Trophoblast cell (in vitro differentiated cells and primary cell): ENCODE results near the gene TNS3.

ENCODE experiments used
- DNase-seq, 2 donors: peaks; one replicate each; pipeline ENCODE4 v3.0.0-alpha.2; 2016
- H2AFZ ChIP-seq: 2 replicates; pipeline ENCODE4 v1.6.1; 2013; ENCODE audit warnings: low read length, moderate library complexity, mild to moderate bottlenecking; ENCODE audit not compliant: insufficient read depth, poor library complexity
- H2AK5ac ChIP-seq: 2 replicates; pipeline ENCODE4 v1.6.1; 2013; ENCODE audit warnings: mild to moderate bottlenecking, low read length
- H2BK120ac ChIP-seq: 2 replicates; pipeline ENCODE4 v1.6.1; 2013; ENCODE audit warnings: low read length, mild to moderate bottlenecking, moderate library complexity; ENCODE audit not compliant: insufficient read depth, poor library complexity
- H2BK12ac ChIP-seq: 2 replicates; pipeline ENCODE4 v1.6.1; 2013; ENCODE audit warnings: mild to moderate bottlenecking, low read length, moderate library complexity
- H2BK5ac ChIP-seq: 2 replicates; pipeline ENCODE4 v1.6.1; 2013; ENCODE audit warnings: low read length, low read depth, moderate library complexity, mild to moderate bottlenecking; ENCODE audit not compliant: poor library complexity
- H3K14ac ChIP-seq: 2 replicates; pipeline ENCODE4 v1.6.1; 2013; ENCODE audit warnings: mild to moderate bottlenecking, low read length
- H3K18ac ChIP-seq: 2 replicates; pipeline ENCODE4 v1.6.1; 2013; ENCODE audit warnings: mild to moderate bottlenecking, low read length
- H3K23ac ChIP-seq: 2 replicates; pipeline ENCODE4 v1.6.1; 2013; ENCODE audit warnings: low read length
- H3K27ac ChIP-seq: 2 replicates; pipeline ENCODE4 v1.5.1; 2013; ENCODE audit warnings: low read depth, mild to moderate bottlenecking, inconsistent platforms, low read length, moderate library complexity
- H3K27me3 ChIP-seq: 2 replicates; pipeline ENCODE4 v1.6.1; 2013; ENCODE audit warnings: inconsistent platforms, mild to moderate bottlenecking, low read length, moderate library complexity; ENCODE audit not compliant: insufficient read depth
- H3K36me3 ChIP-seq, 2 experiments: 1 replicate in 1 of 2; 2 replicates in 1 of 2; pipeline ENCODE4 v1.6.1; 2013; ENCODE audit warnings: low read length in 2 of 2, mild to moderate bottlenecking in 2 of 2, moderate library complexity in 1 of 2; ENCODE audit not compliant: insufficient read depth in 2 of 2, control insufficient read depth in 1 of 2
- H3K4ac ChIP-seq: 2 replicates; pipeline ENCODE4 v1.6.1; 2013; ENCODE audit warnings: low read depth, mild to moderate bottlenecking, low read length, moderate library complexity
- H3K4me1 ChIP-seq, 2 experiments: 1 replicate in 1 of 2; 2 replicates in 1 of 2; pipeline ENCODE4 v1.6.1; 2013; ENCODE audit warnings: low read length in 2 of 2, mild to moderate bottlenecking in 2 of 2, moderate library complexity in 1 of 2; ENCODE audit not compliant: insufficient read depth in 2 of 2, control insufficient read depth in 1 of 2
- H3K4me2 ChIP-seq: 2 replicates; pipeline ENCODE4 v1.6.1; 2013; ENCODE audit warnings: inconsistent platforms, mild to moderate bottlenecking, low read length, moderate library complexity
- H3K4me3 ChIP-seq: 2 replicates; pipeline ENCODE4 v1.5.1; 2013; ENCODE audit warnings: mild to moderate bottlenecking, low read depth, low read length, inconsistent platforms
- H3K79me1 ChIP-seq: one replicate; pipeline ENCODE4 v1.6.1; 2013; ENCODE audit warnings: low read length
- H3K79me2 ChIP-seq: 2 replicates; pipeline ENCODE4 v1.6.1; 2013; ENCODE audit warnings: low read length, mild to moderate bottlenecking; ENCODE audit not compliant: control insufficient read depth, insufficient read depth, poor library complexity
- H3K9ac ChIP-seq: 2 replicates; pipeline ENCODE4 v1.6.1; 2013; ENCODE audit warnings: mild to moderate bottlenecking, low read length
- H3K9me3 ChIP-seq: 2 replicates; pipeline ENCODE4 v1.6.1; 2013; ENCODE audit warnings: low read depth, mild to moderate bottlenecking, control low read depth, inconsistent platforms, low read length; ENCODE audit not compliant: insufficient read depth
- H4K12ac ChIP-seq: 2 replicates; pipeline ENCODE4 v1.6.1; 2013; ENCODE audit warnings: low read depth, mild to moderate bottlenecking, low read length, moderate library complexity
- H4K8ac ChIP-seq: 2 replicates; pipeline ENCODE4 v1.6.1; 2013; ENCODE audit warnings: low read depth, mild to moderate bottlenecking, low read length, moderate library complexity
- H4K91ac ChIP-seq: one replicate; pipeline ENCODE4 v1.6.1; 2013; ENCODE audit warnings: low read depth, mild to moderate bottlenecking, low read length, moderate library complexity
- WGBS: extraction: QIAGEN DNeasy Blood & Tissue Kit; methylation state at CpG from one replicate; pipeline ENCODE4 v1.1.7; 2013; ENCODE audit warnings: missing lambda C conversion rate; ENCODE audit not compliant: insufficient read length, insufficient coverage; ENCODE audit errors: extremely low coverage; 5-methylcytosine and 5-hydroxymethylcytosine counted together

TNS3 gene

DNA sequence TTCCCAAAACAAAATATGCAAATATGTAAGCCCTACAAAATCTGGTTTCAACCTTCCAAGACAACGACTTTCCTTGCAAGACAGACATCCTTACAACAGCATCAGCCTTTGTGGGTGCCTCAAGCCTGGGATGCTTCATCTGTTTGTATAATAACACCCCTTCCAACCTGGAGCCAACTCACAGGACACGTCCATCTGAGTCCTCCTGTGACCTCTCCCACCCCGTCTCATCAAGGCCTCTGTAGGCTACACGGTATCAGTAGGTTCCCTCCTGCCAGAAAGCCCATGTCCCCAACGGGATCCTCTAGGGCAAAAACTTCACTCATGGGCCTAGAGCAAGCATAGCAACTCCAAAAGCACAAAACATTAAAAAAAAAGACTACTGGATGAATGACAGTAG lies 173.2 kb downstream of the TNS3 start:
- peaks cover 11% of the 10 kb centered on the region for H3K79me1 ChIP-seq
- peak overlapping the region; percentile 57 for H2AK5ac ChIP-seq
- H3K14ac ChIP-seq, result no peak overlapping the region
- H3K18ac ChIP-seq, result peak overlapping the region; percentile 28
- H2BK12ac ChIP-seq, result peak overlapping the region; percentile 56
- H4K91ac ChIP-seq, result peak overlapping the region; percentile 75
- no peak overlapping the region for H3K9ac ChIP-seq
- no peak overlapping the region for H4K12ac ChIP-seq
- H4K8ac ChIP-seq, result peak overlapping the region; percentile 11
- peaks cover 2% of the 10 kb centered on the region for H3K79me2 ChIP-seq
- H3K4me3 ChIP-seq, result no peak overlapping the region
- H3K4ac ChIP-seq, result no peak overlapping the region
- no peak overlapping the region for H3K4me2 ChIP-seq
- H3K23ac ChIP-seq, result no peak overlapping the region
- H3K9me3 ChIP-seq, result no peaks in the 10 kb centered on the region
- peaks cover 4 to 5% of the 10 kb centered on the region in 2 experiments for H3K4me1 ChIP-seq
- H2BK120ac ChIP-seq, result peak overlapping the region; percentile 21
- no peak overlapping the region for H2AFZ ChIP-seq
- WGBS, result no CpG with 5 or more reads among the region's 5 CpGs
- H3K27ac ChIP-seq, result peak overlapping the region; percentile 65
- H3K36me3 ChIP-seq, result peaks cover 64 to 76% of the 10 kb centered on the region in 2 experiments
- H3K27me3 ChIP-seq, result no peaks in the 10 kb centered on the region
- H2BK5ac ChIP-seq, result peak overlapping the region; percentile 57
- DNase-seq, result no peak

DNA sequence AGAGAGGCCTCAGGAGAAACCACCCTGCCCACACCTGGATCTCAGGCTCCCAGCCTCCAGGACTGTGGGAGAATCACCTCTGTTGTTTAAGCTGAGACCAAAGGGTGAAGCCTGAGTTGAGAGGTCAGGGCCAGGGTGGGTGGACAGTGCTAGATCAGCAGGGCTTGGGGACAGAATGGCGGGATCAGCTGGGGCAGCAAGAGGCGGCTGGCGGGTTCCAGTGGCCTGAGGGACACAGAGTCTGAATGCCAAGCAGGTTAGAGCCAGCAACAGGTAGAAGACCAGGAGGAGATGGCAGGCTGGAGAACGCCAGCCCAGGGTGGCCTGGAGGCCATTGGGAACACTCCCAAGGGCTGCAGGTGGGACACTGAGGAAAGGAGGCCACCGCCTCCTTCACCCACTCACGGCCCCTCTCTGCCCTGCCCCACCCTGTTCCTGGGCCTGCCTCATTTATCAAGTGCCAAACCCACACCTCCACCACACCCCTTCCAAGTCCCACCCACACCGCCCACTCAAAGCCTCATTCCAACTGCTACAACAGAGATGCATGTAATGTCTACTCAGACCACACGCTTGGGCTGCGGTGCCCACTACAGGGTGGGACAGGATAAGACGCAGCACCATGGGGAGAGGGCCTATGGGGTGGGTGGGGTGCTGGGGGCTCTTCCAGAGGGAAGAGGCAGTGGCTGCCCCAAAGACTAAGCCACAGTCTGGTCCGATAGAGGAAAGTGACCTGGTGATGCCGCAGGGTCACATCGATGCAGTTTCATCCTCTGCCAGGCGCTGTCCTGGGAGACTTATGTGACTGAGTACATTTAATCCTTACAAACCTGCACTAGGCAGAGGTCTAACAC lies 173.9 kb downstream of the TNS3 start:
- peak overlapping the region; percentile 10 for H2BK120ac ChIP-seq
- peak overlapping the region; percentile 49 for H3K18ac ChIP-seq
- peak overlapping the region; percentile 12 for H3K4ac ChIP-seq
- no peak overlapping the region for H3K4me2 ChIP-seq
- no peak overlapping the region for H3K14ac ChIP-seq
- H4K8ac ChIP-seq, result no peak overlapping the region
- WGBS, result no CpG with 5 or more reads among the region's 14 CpGs
- H4K91ac ChIP-seq, result peak overlapping the region; percentile 75
- H2BK5ac ChIP-seq, result no peak overlapping the region
- H3K9me3 ChIP-seq, result no peaks in the 10 kb centered on the region
- H3K36me3 ChIP-seq, result peaks cover 60 to 75% of the 10 kb centered on the region in 2 experiments
- no peaks in the 10 kb centered on the region for H3K27me3 ChIP-seq
- no peak overlapping the region for H2AK5ac ChIP-seq
- H3K23ac ChIP-seq, result no peak overlapping the region
- peaks cover 2% of the 10 kb centered on the region for H3K79me2 ChIP-seq
- H4K12ac ChIP-seq, result no peak overlapping the region
- peaks cover 12% of the 10 kb centered on the region for H3K79me1 ChIP-seq
- no peak for DNase-seq
- H3K9ac ChIP-seq, result no peak overlapping the region
- peak overlapping the region; percentile 56 for H2BK12ac ChIP-seq
- H3K4me1 ChIP-seq, result peaks cover 4 to 5% of the 10 kb centered on the region in 2 experiments
- no peak overlapping the region for H3K27ac ChIP-seq
- H3K4me3 ChIP-seq, result no peak overlapping the region
- no peak overlapping the region for H2AFZ ChIP-seq

DNA sequence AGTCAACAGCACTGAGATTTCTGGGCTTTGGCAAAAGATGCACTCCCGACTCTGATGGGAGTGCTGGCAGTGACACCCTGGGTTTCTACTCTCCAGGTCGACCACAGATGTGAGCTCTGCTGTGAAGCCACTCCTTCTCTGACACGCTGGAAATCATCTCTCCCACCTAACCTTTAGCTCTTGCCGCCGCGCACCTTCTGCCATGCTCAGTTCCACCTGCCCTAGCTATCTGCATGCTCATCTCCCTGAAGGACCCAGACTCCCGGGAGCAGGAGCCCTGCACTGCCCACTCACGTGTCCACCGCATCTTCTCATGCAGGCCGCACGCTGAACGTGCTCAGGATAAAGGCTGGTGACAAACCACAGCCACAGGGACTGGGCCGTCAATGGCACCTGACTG lies 174.8 kb downstream of the TNS3 start:
- no peak overlapping the region for H3K4me2 ChIP-seq
- H3K14ac ChIP-seq, result no peak overlapping the region
- peaks cover 4 to 5% of the 10 kb centered on the region in 2 experiments for H3K4me1 ChIP-seq
- no peaks in the 10 kb centered on the region for H3K27me3 ChIP-seq
- no peak for DNase-seq
- H4K91ac ChIP-seq, result peak overlapping the region; percentile 41
- peaks cover 17% of the 10 kb centered on the region for H3K79me1 ChIP-seq
- H2BK5ac ChIP-seq, result peak overlapping the region; percentile 28
- no CpG with 5 or more reads among the region's 13 CpGs for WGBS
- peak overlapping the region; percentile 13 for H3K4ac ChIP-seq
- no peak overlapping the region for H3K4me3 ChIP-seq
- H2AK5ac ChIP-seq, result no peak overlapping the region
- H4K8ac ChIP-seq, result peak overlapping the region; percentile 49
- no peak overlapping the region for H3K23ac ChIP-seq
- H3K18ac ChIP-seq, result peak overlapping the region; percentile 56
- H4K12ac ChIP-seq, result no peak overlapping the region
- H3K9me3 ChIP-seq, result no peaks in the 10 kb centered on the region
- no peak overlapping the region for H2BK12ac ChIP-seq
- H3K27ac ChIP-seq, result no peak overlapping the region
- H2BK120ac ChIP-seq, result peak overlapping the region; percentile 57
- H3K79me2 ChIP-seq, result peaks cover 2% of the 10 kb centered on the region
- H3K36me3 ChIP-seq, result peaks cover 67 to 81% of the 10 kb centered on the region in 2 experiments
- no peak overlapping the region for H2AFZ ChIP-seq
- no peak overlapping the region for H3K9ac ChIP-seq

DNA sequence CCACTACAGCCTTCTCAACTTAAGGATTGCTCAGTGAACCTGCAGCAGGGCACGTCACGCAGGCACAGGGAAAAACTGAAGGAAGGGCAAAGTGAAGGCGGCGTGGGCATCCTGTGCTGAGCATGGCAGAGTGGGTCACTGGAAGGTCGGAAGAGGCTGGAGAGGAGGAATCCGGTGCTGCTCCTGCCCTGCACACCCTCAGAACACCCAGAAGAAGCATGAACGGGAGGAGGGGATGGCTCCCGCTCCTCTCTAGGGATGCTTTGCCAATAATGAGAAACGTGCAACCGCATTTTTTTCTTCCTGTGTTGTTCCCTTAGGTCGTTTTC lies 175.1 kb downstream of the TNS3 start:
- Histone ChIP-seq H4K12ac (no peak overlapping the region), H3K4me2 (no peak overlapping the region), H3K36me3 (peaks cover 69 to 81% of the 10 kb centered on the region in 2 experiments), H3K23ac (no peak overlapping the region), H3K79me2 (peaks cover 2% of the 10 kb centered on the region), H4K8ac (peak overlapping the region; percentile 62), H2BK120ac (no peak overlapping the region), H3K4me1 (peaks cover 4 to 5% of the 10 kb centered on the region in 2 experiments), H2AK5ac (no peak overlapping the region), H3K27ac (no peak overlapping the region), H3K9ac (no peak overlapping the region), H3K14ac (no peak overlapping the region), H3K4ac (no peak overlapping the region), H2AFZ (no peak overlapping the region), H3K79me1 (peaks cover 17% of the 10 kb centered on the region), H4K91ac (peak overlapping the region; percentile 28), H2BK5ac (no peak overlapping the region), H3K18ac (no peak overlapping the region), H3K4me3 (no peak overlapping the region), H3K27me3 (no peaks in the 10 kb centered on the region), H2BK12ac (no peak overlapping the region), H3K9me3 (no peaks in the 10 kb centered on the region)
- WGBS, result no CpG with 5 or more reads among the region's 11 CpGs
- no peak for DNase-seq
